ENCODE data around the gene WDFY2.

WDFY2 gene

DNA sequence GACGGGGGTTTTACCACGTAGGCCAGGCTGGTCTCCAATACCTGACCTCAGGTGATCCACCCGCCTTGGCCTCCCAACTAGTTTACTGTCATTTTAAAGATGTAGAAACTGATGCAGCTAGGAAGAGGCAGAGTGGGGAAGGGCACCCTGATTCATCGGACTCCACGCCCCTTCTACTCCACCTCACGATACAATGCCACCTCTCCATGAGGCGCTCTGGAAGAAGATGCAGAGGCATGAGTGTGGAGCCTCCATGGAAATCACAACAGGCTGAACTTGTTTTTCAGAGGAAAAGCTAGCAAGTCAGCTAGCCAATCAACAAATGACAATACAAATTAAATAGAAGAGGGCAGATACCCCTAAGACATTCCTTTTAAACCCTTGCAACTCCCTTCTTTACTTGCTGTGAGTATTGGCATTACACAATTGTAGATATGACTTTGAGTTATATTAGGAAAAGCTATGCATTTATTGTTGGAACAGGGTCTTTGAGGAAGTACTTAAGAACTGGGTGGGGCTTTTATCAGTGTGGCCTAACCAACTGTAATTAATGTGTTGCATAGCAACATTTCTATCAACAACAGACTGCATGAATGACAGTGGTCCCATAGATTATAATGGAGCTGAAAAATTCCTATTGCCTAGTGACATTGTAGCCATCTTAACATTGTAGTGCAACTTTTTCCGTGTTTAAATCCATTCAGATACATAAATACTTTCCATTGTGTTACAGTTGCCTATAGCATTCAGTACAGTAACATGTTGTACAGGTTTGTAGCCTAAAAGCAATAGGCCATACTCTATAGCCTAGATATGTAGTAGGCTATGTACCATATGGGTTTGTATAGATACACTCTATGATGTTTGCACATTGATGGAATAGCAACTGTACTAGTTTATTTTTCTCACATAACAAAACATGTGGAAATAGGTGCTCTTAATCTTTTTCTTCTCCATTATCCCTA lies 17.6 kb downstream of the WDFY2 start:
- TF ChIP-seq CTCF (IDR thresholded peaks at IDR 0.05; ENCODE audit: borderline replicate concordance, insufficient read depth, low read depth, low read length), result no peak
- no peak overlapping the region for H3K4me3 ChIP-seq (ENCODE audit: low read depth, low read length)

- no peak for TF ChIP-seq CTCF (IDR thresholded peaks at IDR 0.05; ENCODE audit: borderline replicate concordance, insufficient read depth, low read depth, low read length)
Observed at GRCh38 chr13:51603716-51604115, 19.5 kb downstream of the WDFY2 start.

GRCh38 chr13:51605698-51606097 lies 21.4 kb downstream of the WDFY2 start:
- TF ChIP-seq CTCF (IDR thresholded peaks at IDR 0.05; ENCODE audit: borderline replicate concordance, insufficient read depth, low read depth, low read length), result no peak

More at GRCh38 chr13:51603716-51604115, 19.5 kb downstream of the WDFY2 start:
- no peak overlapping the region for H3K4me3 ChIP-seq (ENCODE audit: low read depth, low read length)

DNA sequence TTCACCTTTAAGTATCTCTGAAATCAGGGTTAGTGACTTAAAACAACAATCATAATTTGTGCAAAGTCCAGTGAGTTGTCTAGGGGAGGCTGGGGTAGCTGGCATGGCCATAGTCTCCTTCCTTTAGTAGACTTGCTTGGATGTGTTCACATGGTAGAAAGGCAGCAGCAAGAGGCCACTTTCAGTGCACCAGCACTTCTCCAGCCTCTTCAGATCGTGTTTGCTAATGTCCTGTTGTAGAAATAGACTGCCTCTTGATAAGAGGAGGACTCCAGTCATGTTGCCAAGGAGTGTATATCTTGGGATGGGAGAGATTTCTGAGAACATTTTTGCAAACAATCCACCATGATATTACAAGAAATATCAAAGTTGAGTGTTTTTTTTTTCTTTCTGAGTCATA lies 22.9 kb downstream of the WDFY2 start:
- H3K4me3 ChIP-seq (ENCODE audit: low read depth, low read length), result no peak overlapping the region
- no peak for TF ChIP-seq CTCF (IDR thresholded peaks at IDR 0.05; ENCODE audit: borderline replicate concordance, insufficient read depth, low read depth, low read length)

More at GRCh38 chr13:51605698-51606097, 21.4 kb downstream of the WDFY2 start:
- H3K4me3 ChIP-seq (ENCODE audit: low read depth, low read length), result no peak overlapping the region

DNA sequence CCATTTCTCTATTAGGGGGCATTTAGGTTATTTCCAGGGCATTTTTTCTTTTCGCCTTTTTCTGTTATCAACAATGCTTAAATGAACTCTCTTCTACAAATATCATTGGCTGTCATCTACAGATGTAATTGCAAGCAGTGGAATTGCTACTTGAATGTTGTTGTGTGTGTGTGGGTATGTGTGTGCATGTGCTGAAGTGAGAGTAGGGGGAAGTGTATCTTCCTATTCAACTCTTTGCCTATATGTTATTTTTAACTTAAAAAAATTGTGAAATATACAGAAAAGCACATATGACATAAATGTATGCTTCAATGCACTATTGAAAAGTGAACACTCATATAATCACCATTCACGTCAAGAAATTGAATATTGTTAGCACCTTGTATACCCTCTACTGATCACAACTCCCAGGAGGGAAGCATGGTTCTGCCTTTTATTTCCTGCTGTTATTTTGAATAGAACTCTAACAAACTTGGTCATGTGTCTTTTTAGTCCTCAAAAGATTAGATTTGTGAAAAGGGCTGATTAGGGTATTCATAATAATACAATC lies 24.7 kb downstream of the WDFY2 start:
- no peak for TF ChIP-seq CTCF (IDR thresholded peaks at IDR 0.05; ENCODE audit: borderline replicate concordance, insufficient read depth, low read depth, low read length)
- no peak overlapping the region for H3K4me3 ChIP-seq (ENCODE audit: low read depth, low read length)

DNA sequence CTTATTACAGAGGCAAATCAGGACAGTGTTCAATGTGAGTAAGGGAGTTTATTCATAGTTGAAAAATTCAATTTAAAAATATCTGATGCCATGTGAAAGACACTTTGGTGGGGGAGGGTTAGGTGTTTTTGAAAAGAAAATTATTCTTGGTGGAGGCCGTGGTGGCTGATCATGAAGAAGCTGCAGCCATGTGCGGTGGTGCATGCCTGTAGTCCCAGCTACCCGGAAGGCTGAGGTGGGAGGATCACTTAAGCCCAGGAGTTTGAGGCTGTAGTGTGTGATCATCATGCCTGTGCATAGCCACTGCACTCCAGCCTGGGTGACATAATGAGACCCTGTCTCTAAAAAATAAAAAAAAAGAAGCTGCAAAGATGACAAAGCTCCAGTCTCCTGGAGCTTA lies 28.6 kb downstream of the WDFY2 start:
- TF ChIP-seq CTCF (IDR thresholded peaks at IDR 0.05; ENCODE audit: borderline replicate concordance, insufficient read depth, low read depth, low read length), result no peak
- H3K4me3 ChIP-seq (ENCODE audit: low read depth, low read length), result no peak overlapping the region

Data from GM12875 (cell line).